Measurements from ENCODE around the gene VAMP1.

Gene VAMP1

GRCh38 chr12:6462234-6462995 lies 8.1 kb downstream of the VAMP1 start:
- Histone ChIP-seq H3K4me1 (ENCODE audit: control insufficient read depth, insufficient read depth, low read length) (no peaks in the 10 kb centered on the region), H3K27me3 (ENCODE audit: control insufficient read depth, insufficient read depth, low read length, poor library complexity, severe bottlenecking) (no peaks in the 10 kb centered on the region), H3K36me3 (ENCODE audit: control insufficient read depth, insufficient read depth, low read length) (peaks cover 15% of the 10 kb centered on the region), H3K4me3 (ENCODE audit: insufficient read depth, low read depth, low read length) (no peak overlapping the region), H3K9me3 (ENCODE audit: control insufficient read depth, low read length) (no peaks in the 10 kb centered on the region), H3K27ac (ENCODE audit: insufficient read depth, low read depth, low read length, poor library complexity, severe bottlenecking) (no peak overlapping the region)
- WGBS, 2 experiments: 93 to 96% methylated on average over 14 of the region's 14 CpGs

GRCh38 chr12:6461401-6462233 lies 8.9 kb downstream of the VAMP1 start:
- no peak overlapping the region for H3K4me3 ChIP-seq (ENCODE audit: insufficient read depth, low read depth, low read length)
- H3K27ac ChIP-seq (ENCODE audit: insufficient read depth, low read depth, low read length, poor library complexity, severe bottlenecking): no peak overlapping the region
- 93 to 94% methylated on average over 15 of the region's 15 CpGs for WGBS, 2 experiments
- H3K4me1 ChIP-seq (ENCODE audit: control insufficient read depth, insufficient read depth, low read length): no peaks in the 10 kb centered on the region
- H3K9me3 ChIP-seq (ENCODE audit: control insufficient read depth, low read length): no peaks in the 10 kb centered on the region
- peaks cover 15% of the 10 kb centered on the region for H3K36me3 ChIP-seq (ENCODE audit: control insufficient read depth, insufficient read depth, low read length)
- no peaks in the 10 kb centered on the region for H3K27me3 ChIP-seq (ENCODE audit: control insufficient read depth, insufficient read depth, low read length, poor library complexity, severe bottlenecking)

GRCh38 chr12:6460751-6461371 lies 9.6 kb downstream of the VAMP1 start:
- H3K4me1 ChIP-seq (ENCODE audit: control insufficient read depth, insufficient read depth, low read length): no peaks in the 10 kb centered on the region
- no peak overlapping the region for H3K27ac ChIP-seq (ENCODE audit: insufficient read depth, low read depth, low read length, poor library complexity, severe bottlenecking)
- 93 to 96% methylated on average over 10 of the region's 10 CpGs for WGBS, 2 experiments
- H3K4me3 ChIP-seq (ENCODE audit: insufficient read depth, low read depth, low read length): no peak overlapping the region
- no peaks in the 10 kb centered on the region for H3K27me3 ChIP-seq (ENCODE audit: control insufficient read depth, insufficient read depth, low read length, poor library complexity, severe bottlenecking)
- no peaks in the 10 kb centered on the region for H3K9me3 ChIP-seq (ENCODE audit: control insufficient read depth, low read length)
- peaks cover 15% of the 10 kb centered on the region for H3K36me3 ChIP-seq (ENCODE audit: control insufficient read depth, insufficient read depth, low read length)

- H3K4me3 ChIP-seq (ENCODE audit: insufficient read depth, low read depth, low read length): no peak overlapping the region
- H3K27me3 ChIP-seq (ENCODE audit: control insufficient read depth, insufficient read depth, low read length, poor library complexity, severe bottlenecking): no peaks in the 10 kb centered on the region
- no peaks in the 10 kb centered on the region for H3K4me1 ChIP-seq (ENCODE audit: control insufficient read depth, insufficient read depth, low read length)
- H3K27ac ChIP-seq (ENCODE audit: insufficient read depth, low read depth, low read length, poor library complexity, severe bottlenecking): no peak overlapping the region
- no peaks in the 10 kb centered on the region for H3K9me3 ChIP-seq (ENCODE audit: control insufficient read depth, low read length)
- 85 to 93% methylated on average over 2 of the region's 2 CpGs for WGBS, 2 experiments
- peaks cover 5% of the 10 kb centered on the region for H3K36me3 ChIP-seq (ENCODE audit: control insufficient read depth, insufficient read depth, low read length)
These were observed 11.5 kb downstream of the VAMP1 start for GRCh38 chr12:6459004-6459337.

GRCh38 chr12:6458281-6459003 lies 12.0 kb downstream of the VAMP1 start:
- WGBS, 2 experiments: 91 to 93% methylated on average over 14 of the region's 14 CpGs

GRCh38 chr12:6457220-6457945 lies 13.1 kb downstream of the VAMP1 start:
- Histone ChIP-seq H3K27ac (ENCODE audit: insufficient read depth, low read depth, low read length, poor library complexity, severe bottlenecking) (no peak overlapping the region), H3K9me3 (ENCODE audit: control insufficient read depth, low read length) (no peaks in the 10 kb centered on the region), H3K36me3 (ENCODE audit: control insufficient read depth, insufficient read depth, low read length) (peaks cover 1% of the 10 kb centered on the region), H3K4me3 (ENCODE audit: insufficient read depth, low read depth, low read length) (no peak overlapping the region), H3K4me1 (ENCODE audit: control insufficient read depth, insufficient read depth, low read length) (peaks cover 12% of the 10 kb centered on the region), H3K27me3 (ENCODE audit: control insufficient read depth, insufficient read depth, low read length, poor library complexity, severe bottlenecking) (no peaks in the 10 kb centered on the region)
- WGBS, 2 experiments: 94 to 95% methylated on average over 12 of the region's 12 CpGs

More at GRCh38 chr12:6458281-6459003, 12.0 kb downstream of the VAMP1 start:
- H3K36me3 ChIP-seq (ENCODE audit: control insufficient read depth, insufficient read depth, low read length): peaks cover 3% of the 10 kb centered on the region
- no peaks in the 10 kb centered on the region for H3K9me3 ChIP-seq (ENCODE audit: control insufficient read depth, low read length)
- no peak overlapping the region for H3K4me3 ChIP-seq (ENCODE audit: insufficient read depth, low read depth, low read length)
- H3K27me3 ChIP-seq (ENCODE audit: control insufficient read depth, insufficient read depth, low read length, poor library complexity, severe bottlenecking): no peaks in the 10 kb centered on the region
- H3K27ac ChIP-seq (ENCODE audit: insufficient read depth, low read depth, low read length, poor library complexity, severe bottlenecking): no peak overlapping the region
- H3K4me1 ChIP-seq (ENCODE audit: control insufficient read depth, insufficient read depth, low read length): peaks cover 1% of the 10 kb centered on the region

- no peak overlapping the region for H3K4me3 ChIP-seq (ENCODE audit: insufficient read depth, low read depth, low read length)
- no peak overlapping the region for H3K27ac ChIP-seq (ENCODE audit: insufficient read depth, low read depth, low read length, poor library complexity, severe bottlenecking)
- H3K9me3 ChIP-seq (ENCODE audit: control insufficient read depth, low read length): no peaks in the 10 kb centered on the region
- H3K27me3 ChIP-seq (ENCODE audit: control insufficient read depth, insufficient read depth, low read length, poor library complexity, severe bottlenecking): no peaks in the 10 kb centered on the region
- WGBS, 2 experiments: 89% methylated on average over 17 of the region's 17 CpGs
- H3K36me3 ChIP-seq (ENCODE audit: control insufficient read depth, insufficient read depth, low read length): no peaks in the 10 kb centered on the region
- peaks cover 36% of the 10 kb centered on the region for H3K4me1 ChIP-seq (ENCODE audit: control insufficient read depth, insufficient read depth, low read length)
These were observed 17.4 kb downstream of the VAMP1 start for GRCh38 chr12:6452944-6453630.

- peak overlapping the region; percentile 1 for H3K4me3 ChIP-seq (ENCODE audit: insufficient read depth, low read depth, low read length)
- H3K27me3 ChIP-seq (ENCODE audit: control insufficient read depth, insufficient read depth, low read length, poor library complexity, severe bottlenecking): no peaks in the 10 kb centered on the region
- WGBS, 2 experiments: 45 to 46% methylated on average over 9 of the region's 9 CpGs
- no peaks in the 10 kb centered on the region for H3K36me3 ChIP-seq (ENCODE audit: control insufficient read depth, insufficient read depth, low read length)
- peak overlapping the region; percentile 65 for H3K27ac ChIP-seq (ENCODE audit: insufficient read depth, low read depth, low read length, poor library complexity, severe bottlenecking)
- peaks cover 36% of the 10 kb centered on the region for H3K4me1 ChIP-seq (ENCODE audit: control insufficient read depth, insufficient read depth, low read length)
- H3K9me3 ChIP-seq (ENCODE audit: control insufficient read depth, low read length): no peaks in the 10 kb centered on the region
These were observed 18.1 kb downstream of the VAMP1 start for GRCh38 chr12:6452245-6452943.
